ENCODE measurements around the gene LIX1. TPM values are rescaled to one million over a fixed set of nuclear protein-coding genes. Genes with fewer than 3 reads are reported as not detected.
"Not testable (repeated sequence)": the region's sequence is repeated elsewhere in the genome, so short reads cannot be mapped to it uniquely, and the experiment has no call there.

The LIX1 gene
- total RNA-seq, result 0.07 TPM in 1 of 2 replicates, not detected in the other

GRCh38 chr5:97142521-97143254 is at the start of gene LIX1:
LIX1 (minus strand) TSS chr5:97142611; CDS start chr5:97142576, 35 bp downstream.
- Histone ChIP-seq H3K4me3 (ENCODE audit: low read depth, low read length) (no peak within 1 kb of the TSS), H3K27me3 (ENCODE audit: control insufficient read depth, insufficient read depth, low read length) (no peaks in the 10 kb centered on the region), H3K36me3 (ENCODE audit: control insufficient read depth, insufficient read depth, low read length) (no peaks in the 10 kb centered on the region)
- peak; percentile 10 for DNase-seq (ENCODE audit: low read depth)
- peak; percentile 70 for TF ChIP-seq CTCF (IDR thresholded peaks at IDR 0.05; ENCODE audit: insufficient read depth, low read length, poor library complexity, severe bottlenecking)

GRCh38 chr5:97191893-97192292 is 49.5 kb upstream of the LIX1 start:
- Histone ChIP-seq H3K27me3 (ENCODE audit: control insufficient read depth, insufficient read depth, low read length) (no peaks in the 10 kb centered on the region), H3K4me3 (ENCODE audit: low read depth, low read length) (no peak overlapping the region), H3K36me3 (ENCODE audit: control insufficient read depth, insufficient read depth, low read length) (no peaks in the 10 kb centered on the region)
- DNase-seq (ENCODE audit: low read depth), result no peak
- no peak for TF ChIP-seq CTCF (IDR thresholded peaks at IDR 0.05; ENCODE audit: insufficient read depth, low read length, poor library complexity, severe bottlenecking)

- not testable (repeated sequence) for H3K36me3 ChIP-seq (ENCODE audit: control insufficient read depth, insufficient read depth, low read length); DNase-seq (ENCODE audit: low read depth); H3K4me3 ChIP-seq (ENCODE audit: low read depth, low read length); H3K27me3 ChIP-seq (ENCODE audit: control insufficient read depth, insufficient read depth, low read length)
These were observed 47.1 kb upstream of the LIX1 start for GRCh38 chr5:97189523-97189922.

- no peak for TF ChIP-seq CTCF (IDR thresholded peaks at IDR 0.05; ENCODE audit: insufficient read depth, low read length, poor library complexity, severe bottlenecking)
- no peak for DNase-seq (ENCODE audit: low read depth)
- H3K36me3 ChIP-seq (ENCODE audit: control insufficient read depth, insufficient read depth, low read length), result no peaks in the 10 kb centered on the region
- peak overlapping the region; percentile 71 for H3K4me3 ChIP-seq (ENCODE audit: low read depth, low read length)
- no peaks in the 10 kb centered on the region for H3K27me3 ChIP-seq (ENCODE audit: control insufficient read depth, insufficient read depth, low read length)
These were observed 41.5 kb upstream of the LIX1 start for GRCh38 chr5:97183930-97184213.

- Histone ChIP-seq H3K27me3 (ENCODE audit: control insufficient read depth, insufficient read depth, low read length) (no peaks in the 10 kb centered on the region), H3K36me3 (ENCODE audit: control insufficient read depth, insufficient read depth, low read length) (no peaks in the 10 kb centered on the region), H3K4me3 (ENCODE audit: low read depth, low read length) (peak within 1 kb of the TSS; percentile 71)
- peak; percentile 84 for DNase-seq (ENCODE audit: low read depth)
- no peak for TF ChIP-seq CTCF (IDR thresholded peaks at IDR 0.05; ENCODE audit: insufficient read depth, low read length, poor library complexity, severe bottlenecking)
These were observed 40.9 kb upstream of the LIX1 start, which contains the start of gene RIOK2 for GRCh38 chr5:97183100-97183929. RIOK2 (minus strand) TSS chr5:97183247; CDS start chr5:97183191, 56 bp downstream.

GRCh38 chr5:97182571-97183099 is 40.2 kb upstream of the LIX1 start:
- no peak for DNase-seq (ENCODE audit: low read depth)

More at GRCh38 chr5:97182571-97183099, 40.2 kb upstream of the LIX1 start:
- Histone ChIP-seq H3K4me3 (ENCODE audit: low read depth, low read length) (peak overlapping the region; percentile 71), H3K27me3 (ENCODE audit: control insufficient read depth, insufficient read depth, low read length) (no peaks in the 10 kb centered on the region), H3K36me3 (ENCODE audit: control insufficient read depth, insufficient read depth, low read length) (no peaks in the 10 kb centered on the region)
- no peak for TF ChIP-seq CTCF (IDR thresholded peaks at IDR 0.05; ENCODE audit: insufficient read depth, low read length, poor library complexity, severe bottlenecking)
